Activated naive CD4-positive, alpha-beta T cell treated with anti-CD3 and anti-CD28 coated beads for 36 hours (primary cell): ENCODE data around the gene CETN2. TPM values are rescaled to one million over a fixed set of nuclear protein-coding genes. Genes with fewer than 3 reads are reported as not detected.

ENCODE experiments used
- CTCF ChIA-PET: fragments of 350-600 bp; sonication (Branson Sonifier 250); formaldehyde crosslinking; loops from one replicate; lab custom pipeline; 2021; ENCODE audit warnings: antibody characterized with exemption; lab: Charles Lee
- DNase-seq: peaks from one replicate; pipeline ENCODE4 v3.0.0-alpha.2; 2020
- H3K27ac Mint-ChIP-seq: one replicate; pipeline ENCODE4 v1.8.0; 2021; ENCODE audit warnings: mild to moderate bottlenecking, mixed read lengths
- H3K27me3 Mint-ChIP-seq: one replicate; pipeline ENCODE4 v1.8.0; 2021; ENCODE audit warnings: low read depth, mixed read lengths
- H3K36me3 Mint-ChIP-seq: one replicate; pipeline ENCODE4 v1.8.0; 2021; ENCODE audit warnings: low read depth, mixed read lengths
- H3K4me1 Mint-ChIP-seq: one replicate; pipeline ENCODE4 v1.8.0; 2021; ENCODE audit warnings: low read depth, mixed read lengths
- H3K4me3 Mint-ChIP-seq: one replicate; pipeline ENCODE4 v1.8.0; 2021; ENCODE audit warnings: mild to moderate bottlenecking, moderate library complexity, mixed read lengths
- H3K9me3 Mint-ChIP-seq: one replicate; pipeline ENCODE4 v1.8.0; 2021; ENCODE audit warnings: mixed read lengths
- intact Hi-C: fragments of 100-400 bp; cut with micrococcal nuclease; formaldehyde crosslinking; loops from one replicate; pipeline ENCODE4 v1.15.1; 2023
- total RNA-seq, 2 experiments: library from RNA; stranded (reverse); gene quantifications; one replicate each; pipeline ENCODE4 v1.2.3, GENCODE V29; 2021

The CETN2 gene
- total RNA-seq, result 10 to 100 TPM; 10.1 to 11.9 TPM

- DNase-seq, result peak; percentile 95
- Mint-ChIP-seq H3K27ac (peak within 1 kb of the TSS; percentile 81), H3K4me1 (peaks cover 26% of the 10 kb centered on the region), H3K27me3 (no peaks in the 10 kb centered on the region), H3K9me3 (no peaks in the 10 kb centered on the region), H3K4me3 (peak within 1 kb of the TSS; percentile 88), H3K36me3 (peaks cover 11% of the 10 kb centered on the region)
- intact Hi-C loops, result loop anchor here (1.0 to 10.0 kb wide), 5 partner anchors 96 to 1434 kb away; partner anchors contain the start of genes HAUS7, VMA21 and ZNF275
- CTCF ChIA-PET, result interaction anchor here (1.5 kb wide), 1 partner anchor 10 kb away, joined by 6 read pairs; no protein-coding TSS in a partner anchor
These were observed at the start of gene CETN2, which contains the start of gene NSDHL for GRCh38 chrX:152830312-152831305. Gene CETN2, minus strand, starts transcription at chrX:152830757. Its CDS starts 47 bp downstream, at chrX:152830710. Gene NSDHL, plus strand, starts transcription at chrX:152831063. Its CDS starts 15,262 bp downstream, at chrX:152846325.

GRCh38 chrX:152878976-152879755 is 48.6 kb upstream of the CETN2 start:
- Mint-ChIP-seq H3K27me3 (no peaks in the 10 kb centered on the region), H3K4me1 (no peaks in the 10 kb centered on the region), H3K4me3 (no peak overlapping the region), H3K36me3 (no peaks in the 10 kb centered on the region), H3K27ac (no peak overlapping the region), H3K9me3 (no peaks in the 10 kb centered on the region)
- intact Hi-C loops, result no loop called here
- CTCF ChIA-PET, result no interaction called here
- no peak for DNase-seq

GRCh38 chrX:152876931-152877840 is 46.6 kb upstream of the CETN2 start:
- Mint-ChIP-seq H3K36me3 (no peaks in the 10 kb centered on the region), H3K27ac (no peak overlapping the region), H3K27me3 (no peaks in the 10 kb centered on the region), H3K4me1 (peaks cover 5% of the 10 kb centered on the region), H3K4me3 (no peak overlapping the region), H3K9me3 (no peaks in the 10 kb centered on the region)
- CTCF ChIA-PET, result no interaction called here
- DNase-seq, result no peak
- intact Hi-C loops, result no loop called here

- CTCF ChIA-PET, result no interaction called here
These were observed 42.8 kb upstream of the CETN2 start for GRCh38 chrX:152873361-152873760.

GRCh38 chrX:152872522-152872921 is 42.0 kb upstream of the CETN2 start:
- Mint-ChIP-seq H3K4me3 (no peak overlapping the region), H3K27ac (no peak overlapping the region), H3K4me1 (peaks cover 8% of the 10 kb centered on the region), H3K36me3 (peaks cover 6% of the 10 kb centered on the region), H3K9me3 (no peaks in the 10 kb centered on the region), H3K27me3 (no peaks in the 10 kb centered on the region)
- intact Hi-C loops, result no loop called here
- no peak for DNase-seq
- CTCF ChIA-PET, result no interaction called here

More at GRCh38 chrX:152873361-152873760, 42.8 kb upstream of the CETN2 start:
- H3K36me3 Mint-ChIP-seq, result peaks cover 6% of the 10 kb centered on the region
- no peak overlapping the region for H3K4me3 Mint-ChIP-seq
- no peak overlapping the region for H3K27ac Mint-ChIP-seq
- no peaks in the 10 kb centered on the region for H3K9me3 Mint-ChIP-seq
- H3K27me3 Mint-ChIP-seq, result no peaks in the 10 kb centered on the region
- intact Hi-C loops, result no loop called here
- DNase-seq, result no peak
- H3K4me1 Mint-ChIP-seq, result peaks cover 8% of the 10 kb centered on the region

GRCh38 chrX:152871260-152871659 is 40.7 kb upstream of the CETN2 start:
- no peak for DNase-seq
- CTCF ChIA-PET, result no interaction called here
- no peak overlapping the region for H3K27ac Mint-ChIP-seq
- H3K4me1 Mint-ChIP-seq, result peaks cover 8% of the 10 kb centered on the region
- H3K36me3 Mint-ChIP-seq, result peaks cover 6% of the 10 kb centered on the region
- no peaks in the 10 kb centered on the region for H3K27me3 Mint-ChIP-seq
- H3K9me3 Mint-ChIP-seq, result no peaks in the 10 kb centered on the region
- H3K4me3 Mint-ChIP-seq, result no peak overlapping the region
- intact Hi-C loops, result no loop called here

- peaks cover 8% of the 10 kb centered on the region for H3K4me1 Mint-ChIP-seq
- H3K36me3 Mint-ChIP-seq, result peaks cover 6% of the 10 kb centered on the region
- no peaks in the 10 kb centered on the region for H3K27me3 Mint-ChIP-seq
- intact Hi-C loops, result no loop called here
- H3K27ac Mint-ChIP-seq, result no peak overlapping the region
- no peak overlapping the region for H3K4me3 Mint-ChIP-seq
- no peak for DNase-seq
- no peaks in the 10 kb centered on the region for H3K9me3 Mint-ChIP-seq
- CTCF ChIA-PET, result no interaction called here
These were observed 39.4 kb upstream of the CETN2 start for GRCh38 chrX:152869972-152870371.

- CTCF ChIA-PET, result no interaction called here
- intact Hi-C loops, result no loop called here
- H3K27ac Mint-ChIP-seq, result no peak overlapping the region
- H3K9me3 Mint-ChIP-seq, result no peaks in the 10 kb centered on the region
- H3K4me1 Mint-ChIP-seq, result no peaks in the 10 kb centered on the region
- no peaks in the 10 kb centered on the region for H3K27me3 Mint-ChIP-seq
- H3K36me3 Mint-ChIP-seq, result peaks cover 12% of the 10 kb centered on the region
- H3K4me3 Mint-ChIP-seq, result no peak overlapping the region
- no peak for DNase-seq
These were observed 35.8 kb upstream of the CETN2 start for GRCh38 chrX:152866386-152866785.

- Mint-ChIP-seq H3K9me3 (no peaks in the 10 kb centered on the region), H3K4me3 (no peak overlapping the region), H3K27ac (no peak overlapping the region), H3K36me3 (peaks cover 13% of the 10 kb centered on the region), H3K27me3 (no peaks in the 10 kb centered on the region), H3K4me1 (no peaks in the 10 kb centered on the region)
- CTCF ChIA-PET, result no interaction called here
- intact Hi-C loops, result no loop called here
- DNase-seq, result no peak
These were observed 34.8 kb upstream of the CETN2 start for GRCh38 chrX:152865232-152865920.

- Mint-ChIP-seq H3K27me3 (no peaks in the 10 kb centered on the region), H3K9me3 (no peaks in the 10 kb centered on the region), H3K4me3 (no peak overlapping the region), H3K4me1 (peaks cover 1% of the 10 kb centered on the region), H3K27ac (no peak overlapping the region), H3K36me3 (peaks cover 8% of the 10 kb centered on the region)
- intact Hi-C loops, result no loop called here
- CTCF ChIA-PET, result interaction anchor here (0.5 kb wide), 1 partner anchor 32 kb away, joined by 3 read pairs; no protein-coding TSS in a partner anchor
- DNase-seq, result no peak
These were observed 31.3 kb upstream of the CETN2 start for GRCh38 chrX:152861826-152862225.

- H3K4me3 Mint-ChIP-seq, result no peak overlapping the region
- H3K27ac Mint-ChIP-seq, result no peak overlapping the region
- no peaks in the 10 kb centered on the region for H3K27me3 Mint-ChIP-seq
- no peak for DNase-seq
- H3K4me1 Mint-ChIP-seq, result peaks cover 1% of the 10 kb centered on the region
- intact Hi-C loops, result no loop called here
- H3K36me3 Mint-ChIP-seq, result peaks cover 8% of the 10 kb centered on the region
- CTCF ChIA-PET, result interaction anchor here (0.5 kb wide), 1 partner anchor 33 kb away, joined by 3 read pairs; no protein-coding TSS in a partner anchor
- no peaks in the 10 kb centered on the region for H3K9me3 Mint-ChIP-seq
These were observed 30.6 kb upstream of the CETN2 start for GRCh38 chrX:152861116-152861515.
